Lower leg skin (tissue), 3 donors: Measurements from ENCODE around the gene TMEM163.

Source experiments
- POLR2A ChIP-seq, 2 donors: fragments of 450-650 bp; IDR thresholded peaks; one replicate each; pipeline ENCODE4 v1.6.1; 2016 to 2017; ENCODE audit warnings: antibody characterized with exemption in 2 of 2, mild to moderate bottlenecking in 1 of 2, moderate library complexity in 1 of 2
- TF ChIP-seq, protein P1 (sequence below), 3 donors: fragments of 450-650 bp; IDR thresholded peaks; one replicate each; pipeline ENCODE4 v1.5.1; 2016; ENCODE audit warnings: antibody characterized with exemption in 3 of 3, mild to moderate bottlenecking in 3 of 3, moderate library complexity in 2 of 3

DNA sequence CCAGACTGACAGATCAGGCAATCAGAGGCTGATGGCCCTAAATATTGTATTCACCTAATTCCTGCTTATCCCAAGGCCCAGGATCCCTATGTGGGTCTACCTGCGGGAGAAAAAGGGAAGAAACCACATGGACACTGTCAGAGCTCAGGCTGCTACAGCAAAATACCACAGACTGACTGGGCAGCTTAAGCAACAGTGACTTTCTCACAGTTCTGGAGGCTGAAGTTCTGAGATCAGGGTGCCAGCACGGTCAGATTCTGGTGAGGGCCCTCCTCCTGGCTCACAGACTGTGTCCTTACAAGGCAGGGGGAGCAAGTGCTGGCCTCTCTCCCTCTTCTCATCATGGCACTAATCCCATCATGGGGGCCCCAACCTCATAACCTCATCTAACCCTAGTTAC lies 181.7 kb downstream of the TMEM163 start:
- TF ChIP-seq, protein P1, sequence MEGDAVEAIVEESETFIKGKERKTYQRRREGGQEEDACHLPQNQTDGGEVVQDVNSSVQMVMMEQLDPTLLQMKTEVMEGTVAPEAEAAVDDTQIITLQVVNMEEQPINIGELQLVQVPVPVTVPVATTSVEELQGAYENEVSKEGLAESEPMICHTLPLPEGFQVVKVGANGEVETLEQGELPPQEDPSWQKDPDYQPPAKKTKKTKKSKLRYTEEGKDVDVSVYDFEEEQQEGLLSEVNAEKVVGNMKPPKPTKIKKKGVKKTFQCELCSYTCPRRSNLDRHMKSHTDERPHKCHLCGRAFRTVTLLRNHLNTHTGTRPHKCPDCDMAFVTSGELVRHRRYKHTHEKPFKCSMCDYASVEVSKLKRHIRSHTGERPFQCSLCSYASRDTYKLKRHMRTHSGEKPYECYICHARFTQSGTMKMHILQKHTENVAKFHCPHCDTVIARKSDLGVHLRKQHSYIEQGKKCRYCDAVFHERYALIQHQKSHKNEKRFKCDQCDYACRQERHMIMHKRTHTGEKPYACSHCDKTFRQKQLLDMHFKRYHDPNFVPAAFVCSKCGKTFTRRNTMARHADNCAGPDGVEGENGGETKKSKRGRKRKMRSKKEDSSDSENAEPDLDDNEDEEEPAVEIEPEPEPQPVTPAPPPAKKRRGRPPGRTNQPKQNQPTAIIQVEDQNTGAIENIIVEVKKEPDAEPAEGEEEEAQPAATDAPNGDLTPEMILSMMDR (IDR thresholded peaks at IDR 0.05): no peak
- no peak for TF ChIP-seq POLR2A (IDR thresholded peaks at IDR 0.05)
